Gastroesophageal sphincter (tissue), 3 donors: ENCODE data around the gene WDCP.

Experiments
- EP300 ChIP-seq: sonication (generic); formaldehyde crosslinking; IDR thresholded peaks from one replicate; pipeline ENCODE4 v1.6.1; 2017; ENCODE audit warnings: antibody characterized with exemption, mild to moderate bottlenecking
- POLR2A ChIP-seq, 2 donors: fragments of 450-650 bp; IDR thresholded peaks; one replicate each; pipeline ENCODE4 v1.6.1; 2017; ENCODE audit warnings: antibody characterized with exemption in 2 of 2, mild to moderate bottlenecking in 2 of 2, moderate library complexity in 1 of 2
- POLR2AphosphoS5 ChIP-seq: sonication (generic); formaldehyde crosslinking; IDR thresholded peaks from one replicate; pipeline ENCODE4 v1.6.1; 2017; ENCODE audit warnings: antibody characterized with exemption
- TF ChIP-seq, protein P1 (sequence below), 4 experiments: fragments of 200-600 bp in 2 of 4; fragments of 450-650 bp in 2 of 4; sonication (generic) in 1 of 4; IDR thresholded peaks; one replicate each; pipeline ENCODE4 v1.5.1; 2017 to 2019; ENCODE audit warnings: antibody characterized with exemption in 4 of 4, mild to moderate bottlenecking in 2 of 4, moderate library complexity in 2 of 4

DNA sequence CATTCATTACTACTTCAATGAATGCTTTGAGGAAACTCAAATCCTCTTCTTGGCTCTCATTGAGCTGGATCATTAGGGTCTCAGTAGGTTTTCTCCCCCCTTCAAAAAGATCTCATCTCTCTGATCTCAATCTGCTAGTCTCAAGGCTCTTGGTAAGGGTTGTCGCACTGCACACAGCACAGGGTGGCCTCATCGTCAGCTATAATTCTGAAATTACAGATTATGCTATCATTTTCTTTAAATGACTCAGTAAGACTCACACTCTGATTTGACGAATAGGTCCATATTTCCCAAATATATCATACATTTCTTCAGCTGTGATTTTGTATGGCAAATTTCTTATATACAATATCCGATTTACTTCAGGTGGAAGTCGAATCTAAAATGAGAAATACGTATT, 26.6 kb upstream of the WDCP start:
- TF ChIP-seq POLR2A (IDR thresholded peaks at IDR 0.05) (no peak), EP300 (no peak), POLR2AphosphoS5 (no peak)
- TF ChIP-seq, protein P1, sequence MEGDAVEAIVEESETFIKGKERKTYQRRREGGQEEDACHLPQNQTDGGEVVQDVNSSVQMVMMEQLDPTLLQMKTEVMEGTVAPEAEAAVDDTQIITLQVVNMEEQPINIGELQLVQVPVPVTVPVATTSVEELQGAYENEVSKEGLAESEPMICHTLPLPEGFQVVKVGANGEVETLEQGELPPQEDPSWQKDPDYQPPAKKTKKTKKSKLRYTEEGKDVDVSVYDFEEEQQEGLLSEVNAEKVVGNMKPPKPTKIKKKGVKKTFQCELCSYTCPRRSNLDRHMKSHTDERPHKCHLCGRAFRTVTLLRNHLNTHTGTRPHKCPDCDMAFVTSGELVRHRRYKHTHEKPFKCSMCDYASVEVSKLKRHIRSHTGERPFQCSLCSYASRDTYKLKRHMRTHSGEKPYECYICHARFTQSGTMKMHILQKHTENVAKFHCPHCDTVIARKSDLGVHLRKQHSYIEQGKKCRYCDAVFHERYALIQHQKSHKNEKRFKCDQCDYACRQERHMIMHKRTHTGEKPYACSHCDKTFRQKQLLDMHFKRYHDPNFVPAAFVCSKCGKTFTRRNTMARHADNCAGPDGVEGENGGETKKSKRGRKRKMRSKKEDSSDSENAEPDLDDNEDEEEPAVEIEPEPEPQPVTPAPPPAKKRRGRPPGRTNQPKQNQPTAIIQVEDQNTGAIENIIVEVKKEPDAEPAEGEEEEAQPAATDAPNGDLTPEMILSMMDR (IDR thresholded peaks at IDR 0.05) = no peak
